ENCODE results near the gene TTC6. TPM values are rescaled to one million over a fixed set of nuclear protein-coding genes. Genes with fewer than 3 reads are reported as not detected.

TTC6 gene
- polyA plus RNA-seq, 2 of the 4 experiments (the other 2 are of a cell fraction) = 0.41 to 1.7 TPM

DNA sequence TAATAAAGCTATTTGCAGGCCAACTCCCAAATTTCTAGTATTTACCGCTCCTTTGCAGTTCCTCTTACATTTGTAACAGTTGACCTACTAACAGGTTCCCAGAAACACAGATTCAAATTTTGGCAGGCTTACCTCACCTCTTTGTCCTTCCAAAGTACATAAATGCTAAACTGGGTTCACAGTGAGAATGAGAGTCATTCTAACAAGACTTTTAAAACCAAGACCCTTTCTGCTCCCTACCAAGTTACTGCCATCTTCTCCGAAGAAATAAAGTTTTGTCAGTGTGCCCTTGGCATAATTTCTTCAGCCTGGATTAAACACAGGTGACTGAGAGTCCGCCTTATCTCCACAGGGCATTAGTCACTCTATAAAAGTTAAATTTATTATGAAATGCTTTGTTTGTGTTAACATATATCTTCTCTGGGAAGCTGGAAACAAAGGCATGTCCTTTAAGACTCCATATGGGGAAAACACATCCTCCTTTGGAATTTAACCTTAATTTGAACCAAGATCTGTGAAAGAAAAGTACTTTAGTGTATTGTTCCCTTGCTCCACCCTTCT, 28.5 kb upstream of the TTC6 start:
- H3K4me3 ChIP-seq = no peak overlapping the region
- peak overlapping the region; percentile 11 to 41; a peak in 4 of 6 replicates for H3K27ac ChIP-seq
- 5% methylated on average over 3 of the region's 3 CpGs for WGBS (ENCODE audit: missing lambda C conversion rate)
- ChIA-PET CTCF (interaction anchor here (1.1 kb wide), 1 partner anchor 18 kb away, joined by 3 read pairs; no protein-coding TSS in a partner anchor), POLR2A (no interaction called here)
- peak overlapping the region; percentile 75 for H3K4me2 ChIP-seq
- FAIRE-seq (no peak), ATAC-seq (peak in 1 of 2 experiments; percentile 91; a peak in 3 of 6 replicates), DNase-seq (ENCODE audit: low read depth in 1 of 2, low spot score in 1 of 2) (peak in 1 of 2 experiments; percentile 78)
- H3K9me3 ChIP-seq = no peaks in the 10 kb centered on the region
- peaks cover 18% of the 10 kb centered on the region for H3K4me1 ChIP-seq
- TF ChIP-seq SMC3 (IDR thresholded peaks at IDR 0.05) = no peak
- no peak for TF ChIP-seq MAFK (IDR thresholded peaks at IDR 0.05; ENCODE audit: partially characterized antibody)
- TF ChIP-seq CBX8 (IDR thresholded peaks at IDR 0.05) = no peak
- TF ChIP-seq BHLHE40 (IDR thresholded peaks at IDR 0.05; ENCODE audit: low read depth, low read length) = no peak
- no peak for TF ChIP-seq EHF (CRISPR knock-in tag; IDR thresholded peaks at IDR 0.05)
- TF ChIP-seq KDM5A (IDR thresholded peaks at IDR 0.05) = no peak
- TF ChIP-seq KDM1A (IDR thresholded peaks at IDR 0.05; ENCODE audit: low read depth) = no peak
- no peak for TF ChIP-seq BCL3 (IDR thresholded peaks at IDR 0.05)
- TF ChIP-seq, protein P1, sequence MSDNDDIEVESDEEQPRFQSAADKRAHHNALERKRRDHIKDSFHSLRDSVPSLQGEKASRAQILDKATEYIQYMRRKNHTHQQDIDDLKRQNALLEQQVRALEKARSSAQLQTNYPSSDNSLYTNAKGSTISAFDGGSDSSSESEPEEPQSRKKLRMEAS (IDR thresholded peaks at IDR 0.05) = peak; percentile 41; the same call in 1 of the 2 replicates
- no peak for TF ChIP-seq ESRRA (IDR thresholded peaks at IDR 0.05; ENCODE audit: borderline replicate concordance, low read length)
- TF ChIP-seq, protein P2, sequence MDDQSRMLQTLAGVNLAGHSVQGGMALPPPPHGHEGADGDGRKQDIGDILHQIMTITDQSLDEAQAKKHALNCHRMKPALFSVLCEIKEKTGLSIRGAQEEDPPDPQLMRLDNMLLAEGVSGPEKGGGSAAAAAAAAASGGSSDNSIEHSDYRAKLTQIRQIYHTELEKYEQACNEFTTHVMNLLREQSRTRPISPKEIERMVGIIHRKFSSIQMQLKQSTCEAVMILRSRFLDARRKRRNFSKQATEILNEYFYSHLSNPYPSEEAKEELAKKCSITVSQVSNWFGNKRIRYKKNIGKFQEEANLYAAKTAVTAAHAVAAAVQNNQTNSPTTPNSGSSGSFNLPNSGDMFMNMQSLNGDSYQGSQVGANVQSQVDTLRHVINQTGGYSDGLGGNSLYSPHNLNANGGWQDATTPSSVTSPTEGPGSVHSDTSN (IDR thresholded peaks at IDR 0.05) = 0 out of 2 replicates have a peak, but pooled peaks have one; percentile 40
- TF ChIP-seq HOXA7 (CRISPR knock-in tag; IDR thresholded peaks at IDR 0.05) = no peak
- TF ChIP-seq POLR2AphosphoS2 (conservative IDR thresholded peaks at IDR 0.05; ENCODE audit: low read length) = no peak
- no peak for TF ChIP-seq ELK1 (IDR thresholded peaks at IDR 0.05; ENCODE audit: low read depth, low read length)
- no peak for TF ChIP-seq ZNF302 (CRISPR knock-in tag; IDR thresholded peaks at IDR 0.05)
- no peak for TF ChIP-seq FOSL2 (IDR thresholded peaks at IDR 0.05)
- peak; percentile 76 for TF ChIP-seq FOSL2 (CRISPR knock-in tag; IDR thresholded peaks at IDR 0.05)
- TF ChIP-seq SREBF2 (IDR thresholded peaks at IDR 0.05) = no peak
- no peak for TF ChIP-seq EHMT2 (IDR thresholded peaks at IDR 0.05; ENCODE audit: low read depth)
- TF ChIP-seq EP300 (IDR thresholded peaks at IDR 0.05) = peak; percentile 15 to 49; a peak in 2 of 5 replicates
- TF ChIP-seq CTCF (IDR thresholded peaks at IDR 0.05) = no peak
- TF ChIP-seq TP53 (CRISPR knock-in tag; IDR thresholded peaks at IDR 0.05) = no peak
- TF ChIP-seq ZFP36 (IDR thresholded peaks at IDR 0.05; ENCODE audit: borderline replicate concordance, partially characterized antibody) = no peak
- no peak for TF ChIP-seq CHD4 (IDR thresholded peaks at IDR 0.05; ENCODE audit: borderline replicate concordance)
- no peak for TF ChIP-seq NR3C1 (IDR thresholded peaks at IDR 0.05)
- TF ChIP-seq USF2 (IDR thresholded peaks at IDR 0.05) = no peak
- TF ChIP-seq HES2 (IDR thresholded peaks at IDR 0.05) = no peak
- TF ChIP-seq RNF2 (IDR thresholded peaks at IDR 0.05; ENCODE audit: borderline replicate concordance, low read depth) = no peak
- TF ChIP-seq RCOR1 (IDR thresholded peaks at IDR 0.05; ENCODE audit: low read depth, low read length) = no peak
- no peak for TF ChIP-seq MYC (IDR thresholded peaks at IDR 0.05; ENCODE audit: borderline replicate concordance, low read length)
- no peak for TF ChIP-seq NPAS2 (CRISPR knock-in tag; IDR thresholded peaks at IDR 0.05; ENCODE audit: borderline replicate concordance)
- no peak for TF ChIP-seq E2F6 (IDR thresholded peaks at IDR 0.05; ENCODE audit: borderline replicate concordance, low read depth)
- TF ChIP-seq FOSB (CRISPR knock-in tag; IDR thresholded peaks at IDR 0.05) = no peak
- TF ChIP-seq ZC3H11A (IDR thresholded peaks at IDR 0.05) = no peak
- no peak for TF ChIP-seq PHF8 (IDR thresholded peaks at IDR 0.05; ENCODE audit: borderline replicate concordance, low read depth)
- TF ChIP-seq HOXB5 (CRISPR knock-in tag; IDR thresholded peaks at IDR 0.05) = no peak
- TF ChIP-seq JUNB (IDR thresholded peaks at IDR 0.05) = peak; percentile 38; the same call in 1 of the 2 replicates
